Suprapubic skin (tissue), 4 donors: Measurements from ENCODE around the gene DRAM2. TPM values are rescaled to one million over a fixed set of nuclear protein-coding genes. Genes with fewer than 3 reads are reported as not detected.

Source experiments
- DNase-seq, 2 donors: peaks; one replicate each; pipeline ENCODE4 v3.0.0-alpha.2; 2019; ENCODE audit warnings: low spot score in 2 of 2
- H3K27ac ChIP-seq: fragments of 200-600 bp; sonication (generic); one replicate; pipeline ENCODE4 v1.5.1; 2019
- H3K27me3 ChIP-seq: fragments of 200-600 bp; sonication (generic); one replicate; pipeline ENCODE4 v1.5.1; 2019
- H3K36me3 ChIP-seq: fragments of 200-600 bp; sonication (generic); one replicate; pipeline ENCODE4 v1.5.1; 2019
- H3K4me1 ChIP-seq: fragments of 200-600 bp; sonication (generic); one replicate; pipeline ENCODE4 v1.5.1; 2019
- H3K4me3 ChIP-seq: fragments of 200-600 bp; sonication (generic); one replicate; pipeline ENCODE4 v1.5.1; 2019; ENCODE audit warnings: mild to moderate bottlenecking
- H3K9me3 ChIP-seq: fragments of 200-600 bp; sonication (generic); one replicate; pipeline ENCODE4 v1.5.1; 2019
- EP300 ChIP-seq: sonication (generic); formaldehyde crosslinking; IDR thresholded peaks from one replicate; pipeline ENCODE4 v1.6.1; 2017; ENCODE audit warnings: antibody characterized with exemption
- POLR2A ChIP-seq, 2 donors: fragments of 450-650 bp; IDR thresholded peaks; one replicate each; pipeline ENCODE4 v1.6.1; 2017; ENCODE audit warnings: antibody characterized with exemption in 2 of 2, mild to moderate bottlenecking in 2 of 2, moderate library complexity in 2 of 2
- POLR2AphosphoS5 ChIP-seq, 3 donors: sonication (generic); formaldehyde crosslinking; IDR thresholded peaks; one replicate each; pipeline ENCODE4 v1.6.1; 2017; ENCODE audit warnings: antibody characterized with exemption in 3 of 3
- WGBS: methylation state at CpG from one replicate; pipeline ENCODE4 v1.1.5; 2018; 5-methylcytosine and 5-hydroxymethylcytosine counted together
- total RNA-seq, 4 donors: library from RNA; depleted of rRNA; stranded (reverse); fragments of >200 nt; gene quantifications; one replicate each; pipeline ENCODE4 v1.1.0, GENCODE V29; 2016
- TF ChIP-seq, protein P1 (sequence below), 2 donors: fragments of 200-600 bp in 1 of 2; fragments of 450-650 bp in 1 of 2; sonication (generic) in 1 of 2; IDR thresholded peaks; one replicate each; pipeline ENCODE4 v1.5.1; 2016 to 2019; ENCODE audit warnings: antibody characterized with exemption in 2 of 2, mild to moderate bottlenecking in 1 of 2, moderate library complexity in 1 of 2

The DRAM2 gene
- total RNA-seq, 4 donors from 2014 or later = 24.4 to 37.1 (median 31.1) TPM

DNA sequence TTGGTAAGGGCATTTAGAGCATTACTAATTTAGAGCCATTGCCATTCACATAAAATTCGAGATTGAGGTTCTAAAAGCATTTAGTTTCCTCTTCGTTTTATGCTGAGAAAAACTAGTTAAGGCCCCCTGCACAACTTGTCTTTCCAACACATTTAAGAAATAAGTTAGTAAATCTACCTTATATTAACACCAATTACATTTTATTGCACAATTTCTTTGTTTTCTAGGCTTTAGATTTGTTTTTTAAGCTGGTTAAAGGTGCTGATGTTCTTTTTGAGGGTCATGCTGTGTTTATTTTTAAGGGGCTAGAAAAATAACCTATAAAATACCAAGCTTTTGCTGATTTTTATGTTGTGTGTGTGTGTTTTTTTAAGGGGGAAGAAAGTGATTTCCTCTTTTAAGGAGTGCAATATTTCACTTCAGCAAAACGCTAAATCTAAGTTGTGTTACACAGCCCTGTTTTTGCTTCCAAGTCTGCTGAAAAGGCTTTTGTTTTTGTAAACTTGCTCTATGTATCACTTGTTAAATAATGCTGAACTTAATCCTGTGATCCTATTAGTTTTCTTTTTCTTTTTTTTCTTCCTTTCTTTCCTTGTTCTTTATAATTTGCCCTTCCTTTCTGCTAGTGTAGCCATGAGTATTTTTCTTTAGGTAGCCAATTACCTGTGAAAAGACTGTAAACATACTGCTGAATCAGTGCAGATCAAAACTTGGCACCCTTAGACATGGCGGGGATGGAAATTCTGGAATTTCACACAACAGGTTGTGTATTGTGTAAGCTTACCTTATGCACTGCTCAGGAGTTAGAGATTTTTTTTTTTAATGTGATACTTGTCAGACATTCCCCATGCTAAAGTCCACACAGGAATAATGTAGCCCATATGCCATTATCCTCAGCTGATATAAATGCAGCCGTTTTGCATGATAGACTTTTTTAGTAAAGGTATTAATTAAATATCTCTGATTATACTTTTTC lies 1.6 kb upstream of the DRAM2 start:
- peaks cover 44% of the 10 kb centered on the region for H3K4me1 ChIP-seq

DNA sequence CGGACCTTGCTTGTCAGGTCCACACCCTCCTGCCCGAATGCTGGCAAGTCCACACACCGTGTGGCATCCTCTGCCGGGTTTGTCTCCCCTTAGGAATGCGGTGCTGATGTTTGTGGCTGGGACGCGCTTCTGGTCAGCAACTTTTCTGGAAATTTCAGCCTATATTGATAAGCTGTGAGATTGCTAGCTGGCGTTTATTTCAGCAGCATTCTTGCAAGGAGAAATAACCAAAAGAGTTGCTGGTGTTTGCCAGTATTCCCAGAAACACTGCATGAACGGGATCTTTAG lies 731 bp upstream of the DRAM2 start:
- Histone ChIP-seq H3K27me3 (no peaks in the 10 kb centered on the region), H3K36me3 (peaks cover 7% of the 10 kb centered on the region), H3K9me3 (no peaks in the 10 kb centered on the region), H3K27ac (peak overlapping the region; percentile 92), H3K4me3 (peak overlapping the region; percentile 72), H3K4me1 (peaks cover 44% of the 10 kb centered on the region)
- no peak for TF ChIP-seq POLR2A (IDR thresholded peaks at IDR 0.05)
- no peak for TF ChIP-seq POLR2AphosphoS5 (IDR thresholded peaks at IDR 0.05)
- TF ChIP-seq EP300 = no peak
- TF ChIP-seq, protein P1, sequence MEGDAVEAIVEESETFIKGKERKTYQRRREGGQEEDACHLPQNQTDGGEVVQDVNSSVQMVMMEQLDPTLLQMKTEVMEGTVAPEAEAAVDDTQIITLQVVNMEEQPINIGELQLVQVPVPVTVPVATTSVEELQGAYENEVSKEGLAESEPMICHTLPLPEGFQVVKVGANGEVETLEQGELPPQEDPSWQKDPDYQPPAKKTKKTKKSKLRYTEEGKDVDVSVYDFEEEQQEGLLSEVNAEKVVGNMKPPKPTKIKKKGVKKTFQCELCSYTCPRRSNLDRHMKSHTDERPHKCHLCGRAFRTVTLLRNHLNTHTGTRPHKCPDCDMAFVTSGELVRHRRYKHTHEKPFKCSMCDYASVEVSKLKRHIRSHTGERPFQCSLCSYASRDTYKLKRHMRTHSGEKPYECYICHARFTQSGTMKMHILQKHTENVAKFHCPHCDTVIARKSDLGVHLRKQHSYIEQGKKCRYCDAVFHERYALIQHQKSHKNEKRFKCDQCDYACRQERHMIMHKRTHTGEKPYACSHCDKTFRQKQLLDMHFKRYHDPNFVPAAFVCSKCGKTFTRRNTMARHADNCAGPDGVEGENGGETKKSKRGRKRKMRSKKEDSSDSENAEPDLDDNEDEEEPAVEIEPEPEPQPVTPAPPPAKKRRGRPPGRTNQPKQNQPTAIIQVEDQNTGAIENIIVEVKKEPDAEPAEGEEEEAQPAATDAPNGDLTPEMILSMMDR (IDR thresholded peaks at IDR 0.05) = no peak
- no peak for DNase-seq
- 0% methylated on average over 9 of the region's 9 CpGs for WGBS

More for the DNA sequence above, 1.6 kb upstream of the DRAM2 start:
- H3K9me3 ChIP-seq = no peaks in the 10 kb centered on the region
- no peaks in the 10 kb centered on the region for H3K27me3 ChIP-seq
- no peak for DNase-seq
- TF ChIP-seq POLR2AphosphoS5 (IDR thresholded peaks at IDR 0.05) (no peak), EP300 (no peak), POLR2A (IDR thresholded peaks at IDR 0.05) (no peak)
- TF ChIP-seq, protein P1 (IDR thresholded peaks at IDR 0.05) = no peak
- peaks cover 9% of the 10 kb centered on the region for H3K36me3 ChIP-seq
- 31% methylated on average over 5 of the region's 5 CpGs for WGBS
- peak overlapping the region; percentile 72 for H3K4me3 ChIP-seq
- no peak overlapping the region for H3K27ac ChIP-seq

DNA sequence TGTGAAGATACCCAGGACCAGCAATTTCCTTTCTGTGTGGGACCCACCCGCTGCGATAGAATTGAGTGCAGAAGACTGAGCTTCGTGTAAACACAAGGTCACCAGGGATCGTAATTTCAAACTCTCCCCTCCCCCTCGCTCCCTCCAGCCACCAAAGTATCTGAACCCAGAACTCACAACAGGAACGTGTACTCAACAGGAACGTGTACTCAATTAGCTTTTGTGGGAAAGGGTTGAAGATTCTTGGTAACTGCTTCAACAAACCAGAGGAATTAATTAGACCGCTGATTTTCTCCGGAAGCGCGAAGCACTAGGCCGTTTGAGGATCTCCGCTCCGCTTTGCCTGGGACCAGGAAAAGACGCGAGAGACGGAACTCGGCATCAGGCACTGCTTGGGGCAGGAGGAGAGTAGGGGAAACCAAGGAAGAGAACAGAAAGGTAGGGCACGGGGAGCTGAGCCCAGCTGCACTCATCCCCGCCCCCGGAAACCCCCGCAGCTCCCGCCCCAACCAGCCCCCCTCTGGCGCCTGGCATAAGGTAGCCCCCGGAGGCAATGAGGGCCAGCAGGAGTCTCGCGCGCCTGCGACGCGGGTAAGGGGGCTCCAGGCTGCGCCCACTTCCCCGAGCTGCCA lies 453 bp downstream of the DRAM2 start:
- TF ChIP-seq POLR2AphosphoS5 (IDR thresholded peaks at IDR 0.05) (no peak), POLR2A (IDR thresholded peaks at IDR 0.05) (no peak), EP300 (no peak)
- TF ChIP-seq, protein P1 (IDR thresholded peaks at IDR 0.05) = no peak
- no peak for DNase-seq
- Histone ChIP-seq H3K9me3 (no peaks in the 10 kb centered on the region), H3K27ac (peak overlapping the region; percentile 92), H3K27me3 (no peaks in the 10 kb centered on the region), H3K36me3 (peaks cover 7% of the 10 kb centered on the region), H3K4me1 (peaks cover 44% of the 10 kb centered on the region), H3K4me3 (peak overlapping the region; percentile 72)
- WGBS = under 1% methylated on average over 25 of the region's 33 CpGs

DNA sequence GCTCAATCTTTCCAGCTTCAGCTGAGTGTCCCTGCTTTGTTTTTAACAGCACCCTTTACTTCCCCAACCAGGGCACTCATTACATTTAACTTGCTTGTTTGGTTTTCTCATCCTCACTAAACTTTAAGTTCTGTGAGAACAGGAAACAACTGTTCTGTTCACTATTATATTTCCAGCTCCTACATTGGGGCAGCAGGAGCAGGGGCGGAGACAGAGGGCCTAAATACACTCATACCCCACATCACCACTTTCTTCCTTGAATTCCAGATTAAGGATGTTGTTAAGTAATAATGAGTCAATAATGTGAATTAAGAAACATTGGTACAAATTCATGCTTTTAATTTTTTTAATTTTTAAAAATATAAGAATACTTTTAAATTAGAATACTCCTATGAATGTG lies 6.0 kb downstream of the DRAM2 start:
- TF ChIP-seq POLR2AphosphoS5 (IDR thresholded peaks at IDR 0.05) (no peak), POLR2A (IDR thresholded peaks at IDR 0.05) (no peak), EP300 (no peak)
- TF ChIP-seq, protein P1 (IDR thresholded peaks at IDR 0.05) = no peak
- 98% methylated on average over 1 of the region's 1 CpG for WGBS
- H3K4me3 ChIP-seq = no peak overlapping the region
- no peak for DNase-seq
- no peaks in the 10 kb centered on the region for H3K9me3 ChIP-seq
- H3K4me1 ChIP-seq = peaks cover 12% of the 10 kb centered on the region
- H3K36me3 ChIP-seq = peaks cover 7% of the 10 kb centered on the region
- H3K27me3 ChIP-seq = no peaks in the 10 kb centered on the region
- no peak overlapping the region for H3K27ac ChIP-seq

DNA sequence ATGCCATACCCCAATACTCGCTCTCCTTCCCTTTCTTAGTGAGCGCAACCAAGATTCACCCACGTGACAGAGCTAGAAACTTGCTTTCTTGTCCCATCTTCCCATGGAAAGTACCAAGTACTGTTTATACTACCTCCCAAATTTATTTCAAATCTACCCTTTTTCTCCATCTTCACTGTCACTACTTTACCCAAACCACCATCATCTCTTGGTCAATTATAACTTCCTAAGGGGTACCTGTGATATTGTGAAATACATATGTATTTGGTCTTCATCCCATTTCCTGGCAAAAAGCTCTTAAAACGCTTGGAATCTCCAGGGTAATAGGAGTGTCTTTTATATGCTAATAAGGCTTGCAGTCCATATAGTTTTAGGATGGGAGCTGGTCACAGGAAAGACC lies 8.2 kb downstream of the DRAM2 start:
- Histone ChIP-seq H3K36me3 (peaks cover 13% of the 10 kb centered on the region), H3K9me3 (no peaks in the 10 kb centered on the region), H3K27me3 (no peaks in the 10 kb centered on the region), H3K4me1 (no peaks in the 10 kb centered on the region), H3K4me3 (no peak overlapping the region), H3K27ac (no peak overlapping the region)
- WGBS = 83% methylated on average over 4 of the region's 4 CpGs
- DNase-seq = no peak
- TF ChIP-seq POLR2A (IDR thresholded peaks at IDR 0.05) (no peak), POLR2AphosphoS5 (IDR thresholded peaks at IDR 0.05) (no peak), EP300 (no peak)
- TF ChIP-seq, protein P1 (IDR thresholded peaks at IDR 0.05) = no peak
